ENCODE data around the gene MIEF1. TPM values are rescaled to one million over a fixed set of nuclear protein-coding genes. Genes with fewer than 3 reads are reported as not detected.

MIEF1 gene
- total RNA-seq, 6 experiments from 2014 or later: 26.4 to 32.8 (median 28.7) TPM

DNA sequence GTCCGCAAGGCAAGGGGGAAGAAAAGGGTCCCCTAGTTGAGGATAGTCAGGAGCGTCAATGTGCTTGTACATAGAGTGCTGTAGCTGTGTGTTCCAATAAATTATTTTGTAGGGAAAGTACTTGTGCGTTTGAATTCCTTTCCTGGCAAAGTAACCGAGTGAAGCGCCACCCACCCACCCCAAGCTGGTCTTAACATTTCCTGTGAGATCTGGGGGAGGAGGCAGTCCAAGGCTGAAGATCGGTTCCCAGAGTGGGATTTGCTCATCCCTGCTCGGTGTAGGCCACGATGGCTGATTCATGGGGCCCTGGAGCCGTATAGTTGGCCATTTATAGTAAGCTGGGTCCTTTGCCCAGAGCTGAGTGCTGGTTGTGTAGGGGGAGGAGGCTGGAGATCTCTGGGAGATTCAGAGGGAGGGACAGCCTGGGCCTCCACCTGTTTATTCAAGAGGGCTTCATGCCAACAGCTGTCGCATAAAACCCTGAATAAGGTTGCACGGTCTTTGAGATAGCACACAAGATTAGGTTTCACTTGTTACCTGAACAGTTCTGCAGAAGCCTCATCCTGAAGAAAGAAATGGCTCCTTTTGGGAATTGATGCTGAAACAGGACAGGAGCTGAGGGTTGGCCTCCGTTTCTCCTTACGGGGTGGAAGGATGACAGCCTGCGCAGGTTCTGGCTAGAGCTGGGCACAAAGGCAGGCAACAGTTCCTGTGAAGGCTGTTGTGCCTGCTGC lies 20.6 kb downstream of the MIEF1 start:
- Mint-ChIP-seq H3K27ac (peak overlapping the region; percentile 100), H3K4me3 (peak overlapping the region; percentile 97), H3K36me3 (ENCODE audit: low read depth) (peaks cover 39% of the 10 kb centered on the region), H3K4me1 (ENCODE audit: low read depth) (peaks cover 57% of the 10 kb centered on the region), H3K27me3 (ENCODE audit: insufficient read depth) (peaks cover 56% of the 10 kb centered on the region), H3K9me3 (peaks cover 24% of the 10 kb centered on the region)
- peak; percentile 69 for DNase-seq
- TF ChIP-seq, protein P1, sequence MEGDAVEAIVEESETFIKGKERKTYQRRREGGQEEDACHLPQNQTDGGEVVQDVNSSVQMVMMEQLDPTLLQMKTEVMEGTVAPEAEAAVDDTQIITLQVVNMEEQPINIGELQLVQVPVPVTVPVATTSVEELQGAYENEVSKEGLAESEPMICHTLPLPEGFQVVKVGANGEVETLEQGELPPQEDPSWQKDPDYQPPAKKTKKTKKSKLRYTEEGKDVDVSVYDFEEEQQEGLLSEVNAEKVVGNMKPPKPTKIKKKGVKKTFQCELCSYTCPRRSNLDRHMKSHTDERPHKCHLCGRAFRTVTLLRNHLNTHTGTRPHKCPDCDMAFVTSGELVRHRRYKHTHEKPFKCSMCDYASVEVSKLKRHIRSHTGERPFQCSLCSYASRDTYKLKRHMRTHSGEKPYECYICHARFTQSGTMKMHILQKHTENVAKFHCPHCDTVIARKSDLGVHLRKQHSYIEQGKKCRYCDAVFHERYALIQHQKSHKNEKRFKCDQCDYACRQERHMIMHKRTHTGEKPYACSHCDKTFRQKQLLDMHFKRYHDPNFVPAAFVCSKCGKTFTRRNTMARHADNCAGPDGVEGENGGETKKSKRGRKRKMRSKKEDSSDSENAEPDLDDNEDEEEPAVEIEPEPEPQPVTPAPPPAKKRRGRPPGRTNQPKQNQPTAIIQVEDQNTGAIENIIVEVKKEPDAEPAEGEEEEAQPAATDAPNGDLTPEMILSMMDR (IDR thresholded peaks at IDR 0.05): no peak

DNA sequence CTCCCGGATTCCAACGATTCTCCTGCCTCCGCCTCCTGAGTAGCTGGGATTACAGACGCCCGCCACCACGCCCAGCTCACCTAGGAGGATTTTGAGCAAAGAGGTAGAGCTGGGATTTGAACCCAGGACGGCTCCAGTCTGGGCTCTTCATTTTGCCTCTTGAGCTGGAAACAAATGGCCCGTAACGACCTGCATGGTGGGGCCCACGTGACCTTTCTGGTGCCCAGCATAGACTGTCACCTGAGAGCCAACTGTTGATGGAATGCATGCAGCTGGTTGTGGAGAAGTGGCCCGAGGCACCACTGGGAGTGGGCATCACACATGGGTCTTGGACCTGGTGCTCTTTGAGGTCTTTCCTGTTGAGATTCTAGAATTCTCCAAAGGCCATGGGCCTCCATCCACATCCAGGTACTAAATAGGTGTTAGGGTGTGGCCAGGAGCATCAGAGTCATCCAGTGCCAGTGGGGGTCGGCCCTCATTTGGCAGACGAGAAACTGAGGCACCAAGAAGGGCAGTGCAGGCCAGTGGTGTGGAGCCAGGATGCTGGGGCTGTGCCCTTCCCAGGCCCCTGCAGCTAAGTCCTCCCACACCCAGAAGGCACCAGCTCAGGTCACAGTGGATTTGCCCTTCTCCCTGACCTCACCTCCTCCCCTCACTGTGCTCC lies 22.1 kb downstream of the MIEF1 start:
- H3K4me3 Mint-ChIP-seq: peak overlapping the region; percentile 22
- H3K27ac Mint-ChIP-seq: peak overlapping the region; percentile 65
- DNase-seq: no peak
- peaks cover 39% of the 10 kb centered on the region for H3K36me3 Mint-ChIP-seq (ENCODE audit: low read depth)
- TF ChIP-seq, protein P1 (IDR thresholded peaks at IDR 0.05): no peak
- peaks cover 24% of the 10 kb centered on the region for H3K9me3 Mint-ChIP-seq
- H3K27me3 Mint-ChIP-seq (ENCODE audit: insufficient read depth): peaks cover 57% of the 10 kb centered on the region
- peaks cover 57% of the 10 kb centered on the region for H3K4me1 Mint-ChIP-seq (ENCODE audit: low read depth)

DNA sequence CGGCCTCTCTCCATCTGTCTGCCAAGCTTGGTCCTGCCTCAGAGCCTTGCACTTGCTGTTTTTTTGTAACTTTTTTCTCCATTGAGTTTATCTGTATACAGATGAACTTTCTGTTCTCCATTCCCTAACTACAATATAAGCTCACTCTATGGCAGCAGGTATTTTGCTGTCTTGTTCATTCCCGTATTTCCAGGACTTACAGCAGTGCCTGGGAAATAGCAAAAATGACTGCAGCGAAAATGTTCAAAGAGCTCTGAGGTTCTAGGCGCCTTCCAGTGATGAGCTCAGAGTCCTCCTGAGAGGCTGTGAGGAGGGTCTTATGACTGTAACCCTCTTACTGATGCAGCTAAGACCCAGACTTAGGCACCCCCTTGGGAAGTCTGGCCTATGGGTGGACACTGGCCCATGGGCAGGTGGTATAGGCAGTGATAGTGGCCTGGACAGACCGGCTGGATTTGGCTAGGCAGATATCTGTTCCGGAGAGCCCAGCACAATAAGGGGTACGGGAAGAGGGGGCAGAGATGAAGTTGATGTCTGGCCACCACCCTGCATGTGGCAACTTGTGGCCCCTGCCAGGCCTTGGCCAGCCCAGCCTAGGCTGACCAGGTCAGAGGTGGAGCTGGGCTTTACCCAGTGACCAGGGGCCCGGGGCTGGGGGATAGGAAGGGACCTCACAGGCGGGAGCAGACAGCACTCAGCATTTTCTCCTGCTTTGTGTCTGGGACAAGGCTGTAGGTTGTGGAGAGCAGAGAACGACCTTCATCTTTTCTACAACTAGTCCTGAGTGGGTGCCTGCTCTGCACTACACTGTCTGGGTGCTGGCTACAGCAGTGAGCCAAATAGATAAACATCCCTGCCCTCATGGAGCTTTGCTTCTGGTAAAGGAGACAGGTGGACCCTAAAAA lies 22.9 kb downstream of the MIEF1 start:
- Mint-ChIP-seq H3K36me3 (ENCODE audit: low read depth) (peaks cover 43% of the 10 kb centered on the region), H3K4me3 (peak overlapping the region; percentile 22), H3K9me3 (peaks cover 23% of the 10 kb centered on the region), H3K27me3 (ENCODE audit: insufficient read depth) (peaks cover 56% of the 10 kb centered on the region), H3K27ac (peak overlapping the region; percentile 65), H3K4me1 (ENCODE audit: low read depth) (peaks cover 63% of the 10 kb centered on the region)
- TF ChIP-seq, protein P1 (IDR thresholded peaks at IDR 0.05): no peak
- no peak for DNase-seq

DNA sequence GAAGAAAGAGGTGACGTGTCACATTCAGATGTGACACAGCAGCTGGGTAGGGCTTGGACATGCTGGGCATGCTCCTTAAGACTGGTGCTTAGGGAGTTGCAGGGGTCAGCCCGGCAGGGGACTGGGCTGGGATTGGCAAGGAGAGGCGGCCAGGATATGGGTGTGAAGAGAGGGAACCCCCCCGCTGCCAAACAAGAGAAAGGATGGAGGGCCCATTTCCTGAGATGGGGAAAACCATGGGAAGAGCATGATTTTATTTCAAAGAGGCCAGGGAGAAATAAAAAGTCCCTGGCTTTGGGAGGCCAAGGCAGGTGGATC lies 23.5 kb downstream of the MIEF1 start:
- Mint-ChIP-seq H3K9me3 (peaks cover 17% of the 10 kb centered on the region), H3K4me1 (ENCODE audit: low read depth) (peaks cover 69% of the 10 kb centered on the region), H3K36me3 (ENCODE audit: low read depth) (peaks cover 42% of the 10 kb centered on the region), H3K27me3 (ENCODE audit: insufficient read depth) (peaks cover 50% of the 10 kb centered on the region), H3K27ac (peak overlapping the region; percentile 65), H3K4me3 (peak overlapping the region; percentile 6; the same call in 1 of the 2 replicates)
- TF ChIP-seq, protein P1 (IDR thresholded peaks at IDR 0.05): no peak
- DNase-seq: no peak

DNA sequence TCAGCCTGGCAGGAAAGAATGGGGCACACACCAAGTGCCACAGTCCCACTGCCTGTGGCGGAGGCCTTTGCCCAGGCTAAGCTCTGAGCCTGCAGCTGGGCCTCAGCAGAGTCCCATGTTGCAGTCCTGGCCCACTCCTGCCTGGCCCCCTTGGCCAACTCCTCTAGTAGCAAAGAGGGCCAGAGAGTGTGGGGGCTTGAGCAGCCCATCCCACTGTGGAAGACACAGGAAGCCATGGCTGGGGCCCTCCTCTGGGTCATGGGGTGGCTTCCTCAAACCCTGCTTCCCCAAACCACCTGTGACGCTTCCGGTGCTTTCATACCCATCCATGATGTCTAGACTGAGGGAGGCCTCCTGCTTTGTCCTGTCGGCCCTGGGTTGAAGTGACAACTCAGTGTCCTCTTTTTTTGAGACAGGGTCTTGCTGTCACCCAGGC lies 24.7 kb downstream of the MIEF1 start:
- Mint-ChIP-seq H3K36me3 (ENCODE audit: low read depth) (peaks cover 39% of the 10 kb centered on the region), H3K9me3 (peaks cover 6% of the 10 kb centered on the region), H3K27me3 (ENCODE audit: insufficient read depth) (peaks cover 39% of the 10 kb centered on the region), H3K4me1 (ENCODE audit: low read depth) (peaks cover 77% of the 10 kb centered on the region), H3K4me3 (no peak overlapping the region), H3K27ac (peak overlapping the region; percentile 48; the same call in 1 of the 2 replicates)
- DNase-seq: no peak
- TF ChIP-seq, protein P1 (IDR thresholded peaks at IDR 0.05): no peak
